Fibroblast of lung (primary cell): Measurements from ENCODE around the gene TYMS. TPM values are rescaled to one million over a fixed set of nuclear protein-coding genes. Genes with fewer than 3 reads are reported as not detected.

Source experiments
- DNase-seq, 2 donors: peaks; one replicate each; pipeline versions ENCODE4 v3.0.0 to v3.0.0-alpha.2; 2010; ENCODE audit warnings: low read depth in 2 of 2
- H2AFZ ChIP-seq: 2 replicates; pipeline ENCODE4 v1.5.1; 2012; ENCODE audit warnings: low read length, control low read depth, inconsistent platforms
- H3K27ac ChIP-seq: 2 replicates; pipeline ENCODE4 v1.5.1; 2011; ENCODE audit warnings: low read length, control low read depth; ENCODE audit not compliant: insufficient read depth
- H3K27me3 ChIP-seq: 2 replicates; pipeline ENCODE4 v1.5.1; 2011; ENCODE audit warnings: mild to moderate bottlenecking, low read length; ENCODE audit not compliant: control insufficient read depth, insufficient read depth
- H3K36me3 ChIP-seq: 2 replicates; pipeline ENCODE4 v1.5.1; 2011; ENCODE audit warnings: low read length; ENCODE audit not compliant: control insufficient read depth, insufficient read depth
- H3K4me1 ChIP-seq: 2 replicates; pipeline ENCODE4 v1.5.1; 2011; ENCODE audit warnings: low read length; ENCODE audit not compliant: control insufficient read depth, insufficient read depth; ENCODE audit errors: extremely low read depth
- H3K4me2 ChIP-seq: 2 replicates; pipeline ENCODE4 v1.5.1; 2011; ENCODE audit warnings: low read length, control low read depth; ENCODE audit not compliant: insufficient read depth; ENCODE audit errors: extremely low read depth
- H3K4me3 ChIP-seq, 4 experiments: fragments of 200-600 bp in 1 of 4; sonication (generic) in 1 of 4; replicated peaks in 1 of 4; 2 replicates each; pipeline ENCODE4 v1.5.1; 2011 to 2016; ENCODE audit warnings: low read length in 4 of 4, low read depth in 3 of 4, mild to moderate bottlenecking in 3 of 4, control low read depth in 2 of 4, inconsistent platforms in 1 of 4, mixed read lengths in 1 of 4; ENCODE audit not compliant: insufficient read depth in 1 of 4; ENCODE audit errors: control extremely low read depth in 1 of 4
- H3K79me2 ChIP-seq: 2 replicates; pipeline ENCODE4 v1.5.1; 2012; ENCODE audit warnings: mild to moderate bottlenecking, low read length, inconsistent platforms; ENCODE audit not compliant: control insufficient read depth, insufficient read depth
- H3K9ac ChIP-seq: 2 replicates; pipeline ENCODE4 v1.5.1; 2011; ENCODE audit warnings: mild to moderate bottlenecking, low read length, control low read depth; ENCODE audit not compliant: insufficient read depth
- H3K9me3 ChIP-seq: 2 replicates; pipeline ENCODE4 v1.5.1; 2012; ENCODE audit warnings: low read depth, low read length; ENCODE audit not compliant: control insufficient read depth, insufficient read depth
- H4K20me1 ChIP-seq: 2 replicates; pipeline ENCODE4 v1.5.1; 2011; ENCODE audit warnings: low read length; ENCODE audit not compliant: control insufficient read depth, insufficient read depth; ENCODE audit errors: extremely low read depth
- EZH2 ChIP-seq: IDR thresholded peaks from 2 replicates; pipeline ENCODE4 v1.5.1; 2012; ENCODE audit warnings: low read length, control low read depth, mild to moderate bottlenecking; ENCODE audit errors: missing control alignments
- polyA plus RNA-seq, 2 donors: library from polyadenylated mRNA; depleted of rRNA in 1 of 2; stranded (reverse) in 1 of 2; unstranded in 1 of 2; fragments of >200 nt; gene quantifications; 2 replicates each; pipeline ENCODE4 v1.2.1, GENCODE V29; 2011 to 2012; ENCODE audit warnings: missing spikeins in 1 of 2
- total RNA-seq: library from RNA; depleted of rRNA; stranded (reverse); fragments of >200 nt; gene quantifications from 2 replicates; pipeline ENCODE4 v1.2.1, GENCODE V29; 2014
- TF ChIP-seq, protein P1 (sequence below), 2 donors: IDR thresholded peaks in 1 of 2; conservative IDR thresholded peaks in 1 of 2; 1 replicate in 1 of 2; 2 replicates in 1 of 2; pipeline ENCODE4 v1.5.1; 2011 to 2012; ENCODE audit warnings: low read length in 2 of 2, control low read depth in 1 of 2, inconsistent platforms in 1 of 2, low read depth in 1 of 2, mild to moderate bottlenecking in 1 of 2

The TYMS gene
- total and polyA plus RNA-seq, 2 donors (not counting 1 experiment from before 2014, with no cell fraction given): 16.8 to 45.4 TPM

DNA sequence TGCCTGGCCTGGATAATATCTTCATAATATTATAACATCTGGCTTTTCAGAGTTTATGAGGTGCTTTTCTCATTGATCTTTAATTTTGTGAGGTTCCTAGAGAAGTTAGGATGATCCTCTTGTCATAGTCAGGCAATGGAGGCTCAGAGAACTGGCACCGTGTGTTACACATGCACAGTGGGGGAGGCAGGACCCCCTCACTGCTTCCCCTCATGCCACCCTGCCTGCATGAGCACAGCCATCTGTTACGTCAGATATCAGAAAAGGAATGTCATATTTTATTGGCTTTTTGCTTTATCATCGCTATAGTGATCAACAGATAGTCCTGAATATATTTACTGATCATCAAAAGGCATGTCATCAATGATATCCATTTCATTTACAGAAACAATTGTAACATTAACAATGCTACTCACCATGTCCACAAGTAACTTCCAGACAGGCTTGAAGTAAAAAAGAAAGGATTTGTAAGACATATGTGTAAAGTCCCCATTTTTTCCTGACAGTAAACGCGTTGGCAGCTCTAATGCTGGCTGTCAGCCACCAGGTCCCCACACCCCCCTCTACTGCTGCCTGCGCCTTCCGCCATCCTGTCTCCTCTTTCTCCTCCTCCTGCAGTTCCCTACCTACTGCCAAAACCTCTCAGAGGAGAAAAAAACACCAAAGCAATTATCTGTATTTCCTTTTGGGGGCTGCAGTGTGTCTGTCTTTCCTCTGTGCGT lies 36.2 kb downstream of the TYMS start:
- peaks cover 11% of the 10 kb centered on the region for H3K36me3 ChIP-seq
- H3K79me2 ChIP-seq: no peaks in the 10 kb centered on the region
- H3K9me3 ChIP-seq: no peaks in the 10 kb centered on the region
- no peak overlapping the region for H3K4me2 ChIP-seq
- DNase-seq: no peak
- no peaks in the 10 kb centered on the region for H3K4me1 ChIP-seq
- H3K27ac ChIP-seq: no peak overlapping the region
- H3K9ac ChIP-seq: no peak overlapping the region
- no peaks in the 10 kb centered on the region for H3K27me3 ChIP-seq
- no peak overlapping the region for H2AFZ ChIP-seq
- no peaks in the 10 kb centered on the region for H4K20me1 ChIP-seq
- H3K4me3 ChIP-seq: no peak overlapping the region
- no peak for TF ChIP-seq EZH2
- TF ChIP-seq, protein P1, sequence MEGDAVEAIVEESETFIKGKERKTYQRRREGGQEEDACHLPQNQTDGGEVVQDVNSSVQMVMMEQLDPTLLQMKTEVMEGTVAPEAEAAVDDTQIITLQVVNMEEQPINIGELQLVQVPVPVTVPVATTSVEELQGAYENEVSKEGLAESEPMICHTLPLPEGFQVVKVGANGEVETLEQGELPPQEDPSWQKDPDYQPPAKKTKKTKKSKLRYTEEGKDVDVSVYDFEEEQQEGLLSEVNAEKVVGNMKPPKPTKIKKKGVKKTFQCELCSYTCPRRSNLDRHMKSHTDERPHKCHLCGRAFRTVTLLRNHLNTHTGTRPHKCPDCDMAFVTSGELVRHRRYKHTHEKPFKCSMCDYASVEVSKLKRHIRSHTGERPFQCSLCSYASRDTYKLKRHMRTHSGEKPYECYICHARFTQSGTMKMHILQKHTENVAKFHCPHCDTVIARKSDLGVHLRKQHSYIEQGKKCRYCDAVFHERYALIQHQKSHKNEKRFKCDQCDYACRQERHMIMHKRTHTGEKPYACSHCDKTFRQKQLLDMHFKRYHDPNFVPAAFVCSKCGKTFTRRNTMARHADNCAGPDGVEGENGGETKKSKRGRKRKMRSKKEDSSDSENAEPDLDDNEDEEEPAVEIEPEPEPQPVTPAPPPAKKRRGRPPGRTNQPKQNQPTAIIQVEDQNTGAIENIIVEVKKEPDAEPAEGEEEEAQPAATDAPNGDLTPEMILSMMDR (conservative IDR thresholded peaks at IDR 0.05 in 1 of 2, IDR thresholded peaks at IDR 0.05 in 1 of 2; ENCODE audit: low read depth in 1 of 2, low read length in 2 of 2): no peak

DNA sequence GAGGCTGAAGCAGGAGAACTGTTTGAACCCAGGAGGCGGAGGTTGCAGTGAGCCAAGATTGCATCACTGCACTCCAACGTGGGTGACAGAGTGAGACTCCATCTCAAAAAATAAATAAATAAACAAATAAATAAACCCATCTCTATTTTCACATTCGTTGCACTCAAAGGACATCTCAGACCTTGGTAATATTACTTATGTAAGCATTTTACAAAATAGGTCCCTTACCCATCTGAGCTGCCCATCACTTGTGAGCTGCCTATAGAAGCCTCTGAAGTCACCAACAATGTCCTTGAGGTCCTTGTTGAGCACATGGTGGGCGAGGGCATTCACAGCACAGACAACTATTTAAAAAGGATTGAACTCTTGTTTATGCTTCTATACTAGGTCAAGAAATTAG lies 39.6 kb downstream of the TYMS start:
- Histone ChIP-seq H3K9ac (no peak overlapping the region), H3K27me3 (no peaks in the 10 kb centered on the region), H3K27ac (no peak overlapping the region), H3K4me3 (no peak overlapping the region), H3K4me2 (no peak overlapping the region), H3K9me3 (no peaks in the 10 kb centered on the region), H4K20me1 (no peaks in the 10 kb centered on the region), H2AFZ (no peak overlapping the region), H3K36me3 (peaks cover 8% of the 10 kb centered on the region), H3K79me2 (no peaks in the 10 kb centered on the region), H3K4me1 (no peaks in the 10 kb centered on the region)
- no peak for DNase-seq
- no peak for TF ChIP-seq EZH2
- TF ChIP-seq, protein P1 (conservative IDR thresholded peaks at IDR 0.05 in 1 of 2, IDR thresholded peaks at IDR 0.05 in 1 of 2; ENCODE audit: low read depth in 1 of 2, low read length in 2 of 2): no peak

DNA sequence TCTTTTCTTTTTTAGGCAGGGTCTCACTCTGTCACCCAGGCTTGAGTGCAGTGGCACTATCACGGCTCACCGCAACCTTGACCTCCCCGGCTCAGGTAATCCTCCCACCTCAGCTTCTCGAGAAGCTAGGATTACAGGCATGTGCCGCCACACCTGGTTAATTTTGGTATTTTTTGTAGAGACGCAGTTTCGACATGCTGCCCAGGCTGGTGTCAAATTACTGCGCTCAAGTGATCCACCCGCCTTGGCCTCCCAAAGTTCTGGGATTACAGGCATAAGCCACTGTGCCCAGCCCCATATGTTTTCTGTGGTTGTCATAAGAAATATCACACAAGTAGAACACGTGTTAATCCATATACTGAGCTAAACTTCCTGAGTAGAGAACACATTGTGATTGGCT lies 40.3 kb downstream of the TYMS start:
- Histone ChIP-seq H3K9me3 (no peaks in the 10 kb centered on the region), H2AFZ (no peak overlapping the region), H3K4me2 (no peak overlapping the region), H3K27ac (no peak overlapping the region), H3K27me3 (no peaks in the 10 kb centered on the region), H4K20me1 (no peaks in the 10 kb centered on the region), H3K4me3 (no peak overlapping the region), H3K79me2 (no peaks in the 10 kb centered on the region), H3K9ac (no peak overlapping the region), H3K4me1 (peaks cover 2% of the 10 kb centered on the region), H3K36me3 (peaks cover 6% of the 10 kb centered on the region)
- TF ChIP-seq, protein P1 (conservative IDR thresholded peaks at IDR 0.05 in 1 of 2, IDR thresholded peaks at IDR 0.05 in 1 of 2; ENCODE audit: low read depth in 1 of 2, low read length in 2 of 2): no peak
- no peak for TF ChIP-seq EZH2
- no peak for DNase-seq
